ENCODE measurements around the gene RFNG.

The RFNG gene

DNA sequence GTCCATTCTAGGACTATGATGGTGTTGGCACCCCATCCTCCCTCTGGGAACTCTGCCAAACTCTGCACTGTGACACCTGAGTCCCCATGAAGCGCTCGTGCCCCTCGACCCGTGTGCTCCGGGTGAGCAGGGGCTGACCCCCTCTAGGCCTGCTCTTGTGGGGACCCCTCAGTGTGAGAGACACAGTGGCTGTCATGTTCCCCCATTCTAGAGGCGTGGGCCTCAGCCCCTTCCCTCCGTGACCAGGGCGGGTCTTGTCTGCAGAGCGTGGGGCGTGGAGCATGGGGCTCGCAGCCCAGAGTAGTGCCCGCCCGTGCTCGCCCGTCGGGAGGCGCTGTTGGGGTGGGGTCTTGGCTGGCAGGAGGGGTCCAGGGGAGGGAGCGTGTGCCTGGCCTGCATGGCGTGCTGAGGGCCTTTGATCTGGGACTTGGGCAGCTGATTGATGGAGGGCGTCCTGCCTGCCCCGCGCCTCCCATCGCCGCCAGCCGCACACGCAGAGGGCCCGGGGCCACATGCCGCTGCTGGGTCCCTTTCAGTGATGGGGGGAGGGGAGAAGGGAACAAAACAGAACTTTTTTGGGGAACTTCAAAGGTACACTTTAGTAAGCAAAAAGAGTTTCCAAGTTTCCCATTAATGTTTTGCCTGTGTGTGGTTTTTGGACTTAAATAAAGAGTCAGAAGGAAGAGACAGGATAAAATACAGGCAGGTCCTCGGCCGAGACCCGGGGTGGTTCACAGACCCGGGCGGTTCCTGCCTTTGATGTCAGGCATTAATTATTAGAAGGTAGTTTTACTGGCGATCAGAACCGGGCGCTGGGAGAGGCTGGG, 51.4 kb downstream of the RFNG start:
- no peak for DNase-seq (ENCODE audit: low read depth in 2 of 2)

DNA sequence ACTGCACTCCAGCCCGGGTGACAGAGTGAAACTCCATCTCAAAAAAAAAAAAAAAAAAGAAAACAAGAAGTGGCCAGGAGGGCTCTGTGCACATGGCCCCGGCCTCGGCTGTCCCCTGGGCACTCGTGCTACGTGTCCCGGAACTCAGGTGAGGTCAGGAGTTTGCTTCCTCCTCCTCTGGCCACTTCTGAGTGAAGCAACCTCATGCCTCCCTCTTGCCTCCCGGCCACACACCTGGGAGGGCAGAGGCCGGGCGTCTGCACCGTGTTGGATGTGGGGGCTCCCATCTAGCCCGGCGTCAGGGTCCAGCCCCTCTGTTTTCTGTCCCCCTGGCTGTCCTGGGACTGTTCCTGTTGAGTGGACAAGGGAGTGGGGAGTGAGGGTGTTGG, 52.0 kb downstream of the RFNG start:
- no peak for DNase-seq (ENCODE audit: low read depth in 2 of 2)

DNA sequence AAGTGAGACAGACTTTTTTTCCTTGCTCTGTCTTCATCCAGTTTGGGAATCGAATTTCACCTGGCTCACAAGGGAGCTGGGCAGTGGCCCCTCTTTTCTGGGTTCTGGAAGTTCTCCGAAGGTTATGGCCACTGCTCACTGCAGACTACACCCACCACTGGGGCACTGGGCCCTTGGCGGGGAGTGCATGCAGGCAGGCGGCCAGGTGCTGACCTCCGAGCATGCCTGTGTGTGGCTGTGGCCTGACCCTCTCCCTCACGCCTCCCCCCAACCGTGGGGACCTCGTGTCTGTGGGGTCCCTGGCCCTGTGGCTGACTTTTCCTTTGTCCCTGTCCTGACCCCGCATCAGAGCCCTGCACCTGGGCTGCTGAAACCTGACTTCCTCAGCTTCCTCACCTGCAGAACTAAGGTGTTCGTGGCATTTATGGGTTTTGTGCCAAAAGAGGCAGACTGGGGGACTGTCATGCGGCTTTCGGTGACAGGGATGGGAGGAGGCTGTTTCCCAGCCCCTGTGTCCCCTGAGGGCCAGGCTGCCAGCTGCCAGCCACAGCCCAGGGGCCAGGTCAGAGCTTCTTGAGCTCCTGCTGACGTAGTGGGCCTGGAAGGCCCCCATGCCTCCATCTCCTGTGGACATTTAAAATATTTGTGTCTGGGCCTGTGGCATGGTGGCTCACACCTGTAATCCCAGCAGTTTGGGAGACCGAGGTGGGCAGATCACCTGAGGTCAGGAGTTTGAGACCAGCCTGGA, 52.7 kb downstream of the RFNG start:
- DNase-seq (ENCODE audit: low read depth in 2 of 2) = no peak

DNA sequence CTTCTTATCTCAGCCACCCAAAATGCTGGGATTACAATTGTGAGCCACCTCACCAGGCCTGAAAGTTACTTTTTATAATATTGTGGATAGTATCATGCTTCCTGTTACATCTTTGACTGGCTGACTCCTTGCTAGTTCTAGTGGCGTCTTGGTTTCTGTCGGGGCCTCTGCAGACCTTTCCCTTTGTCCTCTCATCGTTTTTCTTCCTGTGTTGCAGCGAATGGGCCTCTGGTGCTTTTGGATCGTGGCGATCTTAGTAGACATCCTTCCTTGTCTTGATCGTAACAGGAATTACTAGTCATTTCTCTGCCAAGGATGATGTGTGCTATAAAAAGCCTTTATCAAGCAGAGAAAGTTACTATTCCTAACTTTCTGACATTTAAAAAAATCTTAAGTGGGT, 53.4 kb downstream of the RFNG start:
- no peak for DNase-seq (ENCODE audit: low read depth in 2 of 2)
